ENCODE data around the gene CRYBB1. TPM values are rescaled to one million over a fixed set of nuclear protein-coding genes. Genes with fewer than 3 reads are reported as not detected.

The CRYBB1 gene
- total RNA-seq (2014; rRNA removed; shearing (Covaris generic)) = 0.12 TPM in 1 of 2 replicates, not detected in the other

DNA sequence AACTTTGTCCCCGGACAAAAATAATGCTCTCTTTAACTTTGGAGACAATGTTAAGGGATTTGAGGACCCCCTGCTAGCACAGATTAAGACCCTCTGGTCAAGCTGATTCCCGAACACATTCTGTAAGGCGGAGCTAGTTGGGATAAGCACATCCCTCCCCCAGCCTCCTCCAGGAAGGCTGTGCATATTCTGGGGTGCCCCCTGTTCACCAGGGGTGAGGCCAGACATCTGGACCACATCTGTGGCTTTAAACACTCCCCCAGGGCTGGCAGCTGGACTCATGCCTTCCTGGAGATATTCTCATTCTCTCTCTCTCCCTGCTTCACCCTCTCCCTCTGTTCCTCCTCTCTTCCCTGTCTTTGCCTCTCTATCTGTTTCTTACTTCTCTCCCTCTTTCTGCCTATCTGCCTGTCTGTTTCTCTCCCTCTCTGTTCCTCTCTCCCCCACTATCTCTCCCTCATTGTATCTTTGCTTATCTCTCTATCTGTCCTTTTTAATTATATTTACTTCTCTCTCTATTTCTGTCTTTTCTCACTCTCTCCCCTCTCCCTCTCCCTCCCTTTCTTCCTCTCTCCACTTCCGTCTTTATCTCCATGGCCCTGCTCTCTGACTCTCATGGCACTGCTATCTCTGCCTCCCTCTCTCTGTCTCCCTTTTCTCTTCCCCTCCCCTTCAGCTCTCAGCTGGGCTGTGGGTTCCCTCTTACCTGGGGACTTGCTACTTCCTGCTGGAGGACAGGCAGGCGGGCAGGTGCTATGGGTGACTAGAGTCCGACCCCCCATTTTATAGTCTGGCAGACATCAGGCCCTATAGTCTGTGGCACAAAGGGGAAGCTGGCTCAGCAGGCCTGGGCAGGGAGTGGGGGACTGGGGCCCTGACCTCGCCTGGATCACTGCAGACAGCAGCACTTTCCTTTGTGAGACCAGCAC is at the start of gene CRYBB1:
CRYBB1 (minus strand) TSS at position 757 of the 929 bp plus-strand sequence. CDS start 1,708 bp downstream, outside the sequence.
- peak; percentile 81 for DNase-seq (ENCODE audit: low read depth)

DNA sequence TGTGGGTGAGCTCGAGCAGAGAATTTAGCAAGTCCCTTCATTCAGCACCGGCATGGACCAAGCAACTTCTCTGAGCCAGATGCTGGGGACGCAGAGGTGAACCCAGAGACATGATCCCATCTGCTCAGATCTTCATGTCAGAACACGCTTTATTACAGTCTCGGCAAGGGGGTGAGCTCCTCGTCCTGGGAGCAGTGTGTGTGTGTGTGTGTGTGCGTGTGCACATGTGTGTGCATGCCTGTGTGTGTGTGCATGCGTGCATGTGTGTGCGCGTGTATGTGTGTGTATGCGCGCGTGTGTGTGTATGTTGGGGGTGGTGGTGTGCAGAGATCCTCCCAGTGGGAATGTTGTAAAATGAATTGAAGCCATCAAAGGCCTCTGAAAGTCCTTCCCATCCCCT is 49.3 kb upstream of the CRYBB1 start:
- DNase-seq (ENCODE audit: low read depth) = no peak

DNA sequence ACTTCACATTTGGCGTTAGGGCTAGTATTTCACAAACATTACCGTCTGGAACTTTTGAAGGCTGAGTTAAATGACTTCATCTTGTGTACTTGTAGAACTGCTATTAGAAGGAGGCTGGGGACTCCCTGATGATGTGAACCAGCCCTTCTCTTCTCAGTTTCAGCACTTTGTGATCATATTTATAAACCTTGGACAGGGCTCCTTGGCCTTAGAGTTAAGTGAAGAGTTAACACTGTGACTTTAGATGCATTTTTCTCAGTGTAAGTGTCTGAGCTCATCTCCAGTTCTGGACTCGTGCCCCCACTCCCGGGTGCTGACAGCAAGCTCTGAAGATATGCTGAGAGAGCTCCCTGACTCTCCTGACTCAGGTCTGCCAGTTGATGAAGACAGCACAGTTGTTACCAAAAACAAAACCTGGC is 48.0 kb upstream of the CRYBB1 start:
- DNase-seq (ENCODE audit: low read depth) = no peak

DNA sequence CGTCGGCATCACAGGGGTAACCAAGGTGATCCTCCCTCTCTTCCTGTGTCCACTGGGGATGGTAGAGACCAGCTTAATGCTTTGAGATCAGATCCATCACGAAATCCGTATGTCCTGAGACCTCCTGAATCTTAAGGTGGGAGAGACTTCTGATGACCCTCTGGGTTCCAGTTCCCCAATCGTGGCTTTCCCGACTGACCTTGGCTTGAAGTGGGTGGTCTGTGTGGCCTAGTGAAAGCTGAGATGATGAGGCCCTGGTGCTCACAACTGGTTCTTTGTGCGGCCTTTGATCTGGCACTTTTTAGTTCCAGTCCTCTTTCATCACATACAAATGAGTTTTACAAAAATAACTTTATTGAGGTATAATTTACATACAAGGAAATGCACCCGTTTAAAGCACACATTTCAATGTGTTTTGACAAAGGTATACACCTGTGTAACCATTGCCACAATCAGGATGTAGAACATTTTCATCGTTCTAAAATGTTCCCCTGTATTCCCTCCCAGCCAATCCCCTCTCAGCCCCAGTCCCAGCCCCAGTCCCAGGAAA is 45.6 kb upstream of the CRYBB1 start:
- DNase-seq (ENCODE audit: low read depth) = no peak

DNA sequence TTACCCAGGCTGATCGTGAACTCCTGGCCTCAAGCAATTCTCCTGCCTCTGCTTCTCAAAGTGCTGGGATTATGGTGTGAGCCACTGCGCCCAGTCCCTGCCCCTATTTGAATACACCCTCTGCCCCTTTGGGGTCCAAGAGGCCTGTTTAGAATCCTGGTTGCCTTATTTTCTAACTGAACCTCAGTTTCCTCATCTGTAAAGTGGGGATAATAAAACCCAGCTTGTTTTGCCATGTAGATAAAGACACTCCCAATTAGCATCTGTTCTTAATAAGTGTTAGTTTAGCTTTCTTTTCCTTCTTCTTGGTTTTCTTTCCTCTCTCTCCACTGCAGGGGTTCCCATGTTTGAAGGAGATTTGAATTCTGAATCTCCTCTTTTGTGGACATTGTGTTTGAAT is 44.3 kb upstream of the CRYBB1 start:
- no peak for DNase-seq (ENCODE audit: low read depth)

DNA sequence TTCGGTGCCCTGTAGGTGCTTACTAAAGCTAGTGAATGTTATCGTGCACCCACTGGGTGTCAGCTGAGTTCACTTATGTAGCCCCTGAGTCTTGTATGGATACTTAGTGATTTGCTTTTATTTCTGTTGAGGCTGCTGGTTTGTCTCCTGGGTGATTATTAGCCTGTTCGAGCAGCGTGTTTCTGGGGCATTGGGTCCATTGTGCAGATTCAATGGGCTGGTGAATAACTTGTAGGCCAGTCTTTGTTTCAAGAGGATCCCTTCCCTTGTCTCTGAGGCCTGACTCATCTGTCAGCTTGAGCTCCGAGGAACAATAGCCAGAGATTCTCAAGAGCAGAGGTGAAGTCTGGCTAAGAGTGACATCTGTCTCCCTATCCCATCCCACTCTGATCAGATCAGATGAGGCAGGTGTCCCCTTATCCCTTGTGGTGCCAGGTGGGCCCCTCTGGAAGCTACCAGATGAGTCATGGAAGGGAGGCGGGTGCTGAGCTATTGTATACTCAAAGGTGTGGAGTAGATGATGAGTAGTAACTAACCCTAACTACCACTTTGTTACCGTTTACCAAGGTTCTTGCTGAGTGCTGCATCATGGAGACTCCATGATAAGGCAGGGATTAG is 43.2 kb upstream of the CRYBB1 start:
- no peak for DNase-seq (ENCODE audit: low read depth)

DNA sequence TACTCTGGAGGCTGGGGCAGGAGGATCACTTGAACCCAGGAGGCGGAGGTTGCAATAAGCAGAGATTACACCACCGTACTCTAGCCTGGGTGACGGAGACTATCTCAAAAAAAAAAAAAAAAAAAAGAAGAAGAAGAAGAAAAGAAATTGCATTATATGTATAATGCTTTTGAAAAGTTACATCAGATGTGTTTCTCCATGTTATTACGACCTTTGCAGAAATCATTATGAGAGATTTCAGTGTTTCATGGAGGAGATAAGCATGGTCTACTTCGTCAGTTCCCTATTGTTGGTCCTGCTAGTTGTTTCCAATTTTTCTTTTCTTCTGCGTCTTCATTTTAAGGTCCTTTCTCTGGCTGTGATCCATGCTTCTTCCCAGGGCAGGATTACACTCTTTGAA is 42.5 kb upstream of the CRYBB1 start:
- no peak for DNase-seq (ENCODE audit: low read depth)

DNA sequence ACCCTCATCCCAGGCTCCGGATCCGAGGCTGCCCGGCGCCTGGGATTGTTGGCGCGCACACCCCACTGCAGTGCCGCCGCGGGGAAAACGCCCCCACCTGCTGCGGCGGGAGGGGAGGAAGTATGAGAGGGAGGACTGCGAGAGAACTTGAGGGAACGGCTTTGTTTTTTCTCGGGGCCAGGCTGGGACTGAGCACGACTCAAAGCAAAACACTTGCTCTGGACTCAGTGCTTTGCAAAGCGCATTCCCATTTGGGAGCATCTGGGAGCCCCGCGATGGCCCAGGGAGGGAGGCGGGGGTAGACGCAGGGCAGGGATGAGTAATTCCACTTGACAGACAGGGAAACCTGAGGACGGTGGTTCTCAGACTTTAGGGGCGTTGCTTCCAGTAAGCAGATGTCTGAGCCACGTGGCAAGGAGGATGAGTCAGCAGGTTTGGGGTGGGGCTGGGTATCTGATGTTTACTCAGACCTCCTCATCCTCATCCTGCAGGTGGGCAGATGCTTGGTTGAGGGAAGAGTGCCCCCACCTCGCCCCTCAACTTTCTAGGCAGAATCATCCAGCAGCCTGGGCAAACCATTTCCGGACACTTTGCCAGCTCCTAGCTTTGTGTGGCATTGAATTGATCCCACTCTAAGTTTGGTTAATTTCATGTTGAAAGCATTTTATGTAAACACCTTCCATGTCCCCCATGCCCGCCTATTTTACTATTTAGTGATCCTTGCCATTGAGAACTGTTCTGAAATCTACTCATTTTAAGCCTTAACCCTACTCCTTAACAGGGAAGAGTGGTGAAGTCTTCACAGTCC is 41.0 kb upstream of the CRYBB1 start:
- peak; percentile 92 for DNase-seq (ENCODE audit: low read depth)

DNA sequence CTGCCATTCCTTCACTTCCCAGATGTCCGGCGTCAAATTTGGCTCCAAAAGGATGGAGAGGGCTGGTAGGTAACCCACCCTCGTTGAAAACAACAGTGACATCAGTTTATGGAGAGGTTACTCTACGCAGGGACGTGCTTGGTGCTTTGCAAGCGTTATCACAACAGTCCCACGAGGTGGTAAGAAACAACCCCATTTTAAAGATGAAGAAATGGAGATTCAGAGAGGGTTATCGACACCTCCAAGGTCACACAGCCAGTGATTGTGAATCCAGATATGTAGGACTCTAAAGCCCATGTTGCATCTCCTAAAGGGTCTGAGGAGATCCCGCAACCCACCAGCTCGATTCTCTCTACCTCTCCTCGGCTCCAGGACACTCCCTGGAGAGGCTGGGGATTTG is 40.3 kb upstream of the CRYBB1 start:
- no peak for DNase-seq (ENCODE audit: low read depth)

DNA sequence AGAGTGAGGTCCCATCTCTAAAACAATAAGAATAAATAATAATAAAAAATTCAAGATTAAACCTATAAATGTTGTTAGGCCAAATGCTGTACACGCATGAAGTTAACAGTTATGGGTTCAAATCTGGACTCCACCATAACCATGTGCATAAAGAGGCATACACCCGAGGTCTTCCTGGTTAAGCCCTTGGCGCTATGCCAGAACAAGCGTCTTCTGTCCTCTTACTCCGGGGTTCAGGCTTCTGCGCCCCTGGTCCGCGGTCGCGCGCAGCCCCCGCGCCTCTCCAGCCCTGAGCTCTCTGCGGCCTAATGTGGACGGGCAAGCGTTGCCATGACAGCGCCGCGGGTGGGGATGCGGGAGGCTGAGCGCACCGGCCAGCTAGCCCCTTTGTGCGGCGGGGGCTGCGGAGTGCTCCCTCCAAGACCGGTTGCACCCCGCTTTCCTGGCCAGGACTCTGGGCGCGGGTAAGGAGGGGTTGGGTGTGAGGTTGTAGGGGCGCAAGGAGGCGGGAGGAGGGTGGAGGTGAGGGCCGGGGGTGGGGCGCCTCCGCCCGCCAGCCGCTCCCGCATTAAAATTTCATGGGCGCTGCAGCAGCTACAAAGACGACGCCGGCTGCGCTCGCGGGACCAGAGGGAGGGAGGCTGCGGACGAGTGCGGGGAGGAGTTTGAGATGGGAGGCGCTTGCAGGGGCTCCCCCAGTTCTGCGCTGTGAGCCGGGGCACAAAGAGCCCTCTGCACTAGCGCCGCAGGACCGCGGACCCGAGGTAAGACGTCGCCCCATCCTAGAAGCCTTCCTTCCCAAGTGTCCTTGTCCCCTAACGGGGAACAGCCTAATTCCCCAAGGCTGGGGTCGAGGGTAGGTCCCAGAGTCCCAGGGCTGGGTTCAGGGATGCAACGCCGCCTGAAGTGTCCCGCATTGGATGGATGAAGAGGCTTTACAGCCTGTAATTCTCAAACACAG is 39.3 kb upstream of the CRYBB1 start, which contains the start of gene MIAT:
MIAT (plus strand) TSS at position 698 of the 961 bp plus-strand sequence.
- peak; percentile 29 for DNase-seq (ENCODE audit: low read depth)

DNA sequence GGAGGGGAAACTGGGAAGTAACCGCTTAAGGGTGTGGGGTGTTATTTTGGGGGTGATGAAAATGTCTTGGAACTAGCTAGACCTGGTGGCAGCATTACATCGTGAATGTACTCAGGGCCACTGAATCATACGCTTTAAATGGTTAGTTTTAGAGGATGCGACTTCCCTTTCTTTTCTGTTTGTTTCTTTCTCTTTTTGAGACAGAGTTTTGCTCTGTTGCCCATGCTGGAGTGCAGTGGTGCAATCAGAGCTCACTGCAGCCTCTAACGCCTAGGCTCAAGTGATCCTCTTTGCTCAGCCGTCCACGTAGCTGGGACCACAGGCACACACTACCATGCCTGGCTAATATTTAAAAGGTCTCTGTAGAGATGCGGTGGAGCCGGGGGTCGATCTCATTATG is 34.0 kb upstream of the CRYBB1 start:
- DNase-seq (ENCODE audit: low read depth) = no peak

DNA sequence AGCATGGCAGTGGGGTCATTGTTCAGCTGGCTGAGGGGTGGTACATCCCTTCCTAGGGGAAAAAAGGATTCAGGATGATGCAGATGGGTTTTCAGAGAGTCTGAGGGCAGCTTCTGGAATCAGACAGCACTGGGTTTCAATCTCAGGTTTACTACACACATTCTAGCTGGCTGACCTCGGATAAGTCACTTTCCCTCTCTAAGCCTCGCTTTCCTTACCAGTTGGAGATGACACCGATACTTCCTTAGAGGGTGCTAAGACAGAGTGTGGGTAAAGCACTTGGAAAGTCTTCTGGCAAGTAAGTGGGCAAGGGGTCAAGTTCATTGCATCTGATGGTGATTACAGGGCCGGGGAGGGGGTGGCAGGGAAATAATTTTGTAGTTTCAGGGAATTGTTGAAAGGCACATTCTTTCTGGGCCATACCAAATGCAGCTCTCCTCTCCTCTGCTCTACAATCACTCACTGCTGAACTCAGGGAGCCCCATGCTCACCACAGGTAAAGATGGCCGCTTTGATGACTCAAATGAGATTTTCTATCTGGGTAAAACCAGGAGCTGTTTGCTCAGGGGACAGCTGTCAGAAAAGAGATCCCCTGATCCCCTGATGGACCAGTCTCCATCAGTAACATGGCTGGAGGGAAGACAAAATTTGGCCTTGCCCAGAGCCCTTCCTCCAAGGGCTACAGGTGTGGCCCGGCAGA is 33.0 kb upstream of the CRYBB1 start:
- DNase-seq (ENCODE audit: low read depth) = no peak

DNA sequence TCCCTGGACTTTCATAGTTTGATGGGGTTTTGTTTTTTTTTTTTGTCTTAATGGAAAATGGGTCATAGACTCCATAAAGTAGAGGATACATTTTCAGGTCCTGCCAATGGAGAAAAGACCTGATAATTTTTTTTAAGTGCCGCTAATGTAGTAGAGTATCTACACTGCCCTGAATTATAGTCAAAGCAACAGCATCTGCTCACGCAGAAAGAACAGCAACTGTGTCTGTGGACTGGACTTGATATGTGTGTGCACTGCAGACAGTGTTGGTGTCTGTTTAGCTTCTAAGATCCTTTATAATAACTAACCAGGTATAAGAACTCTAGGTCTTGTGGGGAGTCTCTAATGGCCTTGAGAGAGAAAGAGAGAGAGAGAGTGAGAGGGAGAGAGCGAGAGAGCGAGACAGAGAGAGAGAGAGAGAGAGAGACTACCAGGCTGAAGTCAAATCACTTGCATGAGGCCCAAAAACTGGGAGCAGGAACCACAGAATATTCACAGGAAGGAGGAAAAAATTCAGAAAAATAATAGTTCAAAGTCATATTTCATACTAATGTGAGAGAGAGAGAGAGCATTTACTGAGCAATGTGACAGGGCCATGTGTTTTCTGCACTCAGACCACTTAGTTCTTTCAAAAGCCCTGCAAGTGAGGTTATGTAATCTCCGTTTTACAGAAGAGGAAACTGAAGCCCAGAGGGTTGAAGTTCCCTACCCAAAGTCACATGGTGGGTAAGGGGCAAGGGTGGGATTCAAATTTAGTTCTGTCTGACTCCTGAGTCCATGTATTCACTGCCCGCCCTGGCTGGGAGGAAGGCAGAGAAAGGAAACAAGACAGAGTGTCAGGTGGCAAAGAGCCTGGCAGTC is 30.9 kb upstream of the CRYBB1 start:
- no peak for DNase-seq (ENCODE audit: low read depth)

DNA sequence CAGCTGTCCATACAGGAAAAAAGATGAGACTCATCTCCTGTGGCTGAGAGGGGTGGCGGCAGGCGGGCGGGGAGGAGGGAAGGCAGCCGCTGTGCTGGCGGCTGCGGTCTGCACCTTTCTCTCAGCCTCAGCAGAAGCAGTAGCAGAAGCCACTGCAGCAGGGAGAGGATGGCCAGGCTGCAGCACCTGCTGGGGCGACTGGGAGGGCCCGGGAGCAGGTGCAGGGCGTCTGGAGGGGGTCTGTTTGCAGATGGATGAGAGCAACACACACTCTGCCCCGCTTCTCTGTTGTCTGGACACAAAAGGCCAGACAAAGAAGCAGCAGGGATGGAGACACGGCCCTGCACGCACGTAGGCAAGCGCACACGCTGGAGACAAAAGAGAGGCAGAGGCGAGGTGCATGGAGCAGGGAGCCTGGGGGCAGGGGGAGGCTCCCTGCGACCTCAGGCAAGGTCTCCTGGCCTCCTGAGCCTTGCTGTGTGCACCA is 30.2 kb upstream of the CRYBB1 start:
- DNase-seq (ENCODE audit: low read depth) = peak; percentile 37

DNA sequence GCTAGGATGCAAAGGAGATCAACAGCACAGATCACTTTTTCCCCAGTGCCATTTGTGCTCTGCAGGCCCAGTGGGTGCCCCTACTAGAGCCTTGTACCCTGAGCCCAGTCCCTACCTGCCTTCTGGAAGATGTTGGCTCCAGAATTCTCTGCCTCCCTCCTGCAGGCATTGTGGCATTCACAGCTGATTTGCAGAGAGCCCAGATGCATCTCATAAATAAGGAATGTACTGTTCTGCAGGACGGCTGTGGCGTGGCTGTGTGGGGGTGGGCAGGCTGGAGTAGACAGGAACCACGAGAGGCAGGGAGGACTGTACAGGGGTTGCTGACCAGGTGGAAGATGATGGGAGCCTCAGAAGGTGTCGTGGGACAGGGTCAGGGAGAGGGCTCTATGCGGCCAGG is 28.3 kb upstream of the CRYBB1 start:
- DNase-seq (ENCODE audit: low read depth) = peak; percentile 42

DNA sequence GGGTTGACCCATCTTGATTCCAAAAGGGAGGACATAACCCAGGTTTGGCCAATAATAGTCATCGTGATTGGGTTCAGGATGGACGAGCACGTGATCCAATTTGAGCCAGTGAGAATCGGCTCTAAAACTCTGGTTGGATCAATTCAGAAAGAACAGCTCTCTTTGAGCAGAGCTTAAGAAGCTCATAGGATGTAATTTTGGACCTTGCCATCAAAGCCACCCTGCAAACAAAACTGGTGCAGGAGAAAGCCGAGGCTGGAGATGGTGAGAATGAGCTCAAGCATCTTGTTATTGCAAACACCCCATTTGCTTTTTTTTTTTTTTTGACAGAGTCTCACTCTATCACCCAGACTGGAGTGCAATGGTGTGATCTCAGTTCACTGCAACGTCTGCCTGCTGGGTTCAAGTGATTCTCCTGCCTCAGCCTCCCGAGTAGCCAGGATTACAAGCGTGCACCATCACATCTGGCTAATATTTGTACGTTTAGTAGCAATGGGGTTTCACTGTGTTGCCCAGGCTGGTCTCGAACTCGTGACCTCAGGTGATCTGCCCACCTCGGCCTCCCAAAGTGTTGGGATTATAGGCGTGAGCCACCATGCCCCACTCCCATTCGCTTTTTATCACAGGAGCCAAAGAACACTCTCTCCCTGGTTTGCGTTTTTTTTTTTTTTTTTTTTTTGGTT is 25.7 kb upstream of the CRYBB1 start:
- no peak for DNase-seq (ENCODE audit: low read depth)

DNA sequence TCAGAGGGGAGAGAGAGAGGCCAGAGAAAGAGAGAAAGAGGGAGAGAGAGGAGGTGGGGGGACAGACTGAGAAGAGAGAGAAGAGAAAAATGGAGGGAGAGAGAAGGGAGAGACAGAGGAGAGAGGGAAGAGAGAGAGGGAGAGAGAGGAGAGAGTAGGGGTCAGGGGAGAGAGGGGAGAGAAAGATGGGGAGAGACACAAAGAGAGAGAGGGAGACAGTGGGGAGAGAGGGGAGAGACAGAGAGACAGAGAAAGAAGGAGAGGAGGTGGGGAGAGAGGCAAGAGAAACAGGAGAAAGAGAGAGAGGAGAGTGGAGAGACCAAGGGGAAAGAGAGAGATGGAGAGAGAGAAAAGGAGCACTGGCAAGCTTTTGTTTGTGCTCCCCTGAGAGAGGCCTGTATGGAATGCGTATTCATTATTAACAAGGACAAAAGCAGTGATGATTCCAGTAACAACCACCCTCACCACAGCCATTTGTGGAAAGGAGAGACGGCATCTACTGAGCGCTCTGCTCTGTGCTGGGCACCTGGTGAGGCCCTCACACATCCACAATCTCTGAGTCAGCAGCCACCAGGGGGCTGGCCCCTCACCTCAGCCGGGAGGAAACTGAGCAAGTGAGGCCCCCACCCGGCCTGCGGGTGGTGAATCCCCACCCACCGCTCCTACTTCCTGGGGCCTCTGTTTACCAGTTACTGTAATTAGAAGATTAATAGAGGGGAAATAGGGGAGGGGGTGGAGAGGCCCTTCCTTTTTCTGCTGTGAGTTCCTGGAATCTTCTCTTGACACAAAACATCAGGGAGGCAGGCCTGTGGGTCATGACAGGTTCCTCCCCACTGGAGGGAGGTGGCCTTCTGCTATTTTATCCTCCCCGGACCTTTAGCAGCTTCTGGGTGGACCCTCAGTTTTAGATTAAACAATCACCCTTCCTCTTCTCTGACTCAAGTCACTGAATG is 24.9 kb upstream of the CRYBB1 start:
- DNase-seq (ENCODE audit: low read depth) = no peak
